K562 (cell line): ENCODE measurements around the gene XPR1. TPM values are rescaled to one million over a fixed set of nuclear protein-coding genes. Genes with fewer than 3 reads are reported as not detected.

Source experiments
- ATAC-seq: fragments of 200-7000 bp; cut with Tn5 transposase; 3 replicates; pipeline ENCODE4 v1.9.1; 2020; ENCODE audit warnings: moderate library complexity
- BruUV-seq: library from RNA; stranded (reverse); fragments of 400-500 nt; replicated peaks from 2 replicates; lab custom pipeline; 2021; lab: Mats Ljungman, UMichigan
- CTCF ChIA-PET: fragments of 300-600 bp; formaldehyde crosslinking; extraction: SDS; loops from one replicate; lab custom pipeline; 2021; ENCODE audit warnings: low intra/inter-chr PET ratio; lab: Yijun Ruan, JAX
- POLR2A ChIA-PET: fragments of 300-600, 350-650 bp; sonication (Branson Sonifier 250); formaldehyde crosslinking; extraction: SDS; loops from one replicate; lab custom pipeline; 2021; ENCODE audit warnings: antibody characterized with exemption, inconsistent platforms; lab: Yijun Ruan, JAX
- DNase-seq, 4 experiments: peaks; one replicate each; pipeline versions ENCODE4 v3.0.0 to v3.0.0-alpha.2; 2011 to 2018; ENCODE audit warnings: low spot score in 3 of 4, mixed read lengths in 3 of 4; ENCODE audit errors: extremely low read depth in 1 of 4
- FAIRE-seq: peaks from 2 replicates; lab custom pipeline; 2011; peaks lifted over from hg19 to GRCh38; lab: Jason Lieb, UNC
- H2AFZ ChIP-seq: 2 replicates; pipeline ENCODE4 v1.6.0; 2011; ENCODE audit warnings: low read depth, low read length, control low read depth, inconsistent platforms
- H3K27ac ChIP-seq: fragments of 200-600 bp; 3 replicates; pipeline ENCODE4 v1.8.0; 2011; ENCODE audit warnings: low read depth, mild to moderate bottlenecking, control low read depth, inconsistent platforms, low read length, moderate library complexity, mixed read lengths; ENCODE audit errors: extremely low read depth
- H3K27me3 ChIP-seq, 2 experiments: fragments of 300-600 bp in 1 of 2; 2 replicates in 1 of 2; 3 replicates in 1 of 2; pipeline versions ENCODE4 v1.6.0 to v1.8.0; 2011; ENCODE audit warnings: inconsistent platforms in 2 of 2, low read length in 2 of 2, mild to moderate bottlenecking in 1 of 2, mixed read lengths in 1 of 2, moderate library complexity in 1 of 2; ENCODE audit not compliant: control insufficient read depth in 2 of 2, insufficient read depth in 2 of 2
- H3K36me3 ChIP-seq: fragments of 300-600 bp; 3 replicates; pipeline ENCODE4 v1.8.0; 2011; ENCODE audit warnings: mild to moderate bottlenecking, low read length, inconsistent platforms; ENCODE audit not compliant: control insufficient read depth, insufficient read depth
- H3K4me1 ChIP-seq, 2 experiments: fragments of 200-600 bp in 1 of 2; replicated peaks in 1 of 2; 2 replicates in 1 of 2; 3 replicates in 1 of 2; pipeline versions ENCODE4 v1.5.1 to v1.8.0; 2011; ENCODE audit warnings: inconsistent platforms in 2 of 2, low read length in 2 of 2, mild to moderate bottlenecking in 1 of 2, mixed read lengths in 1 of 2, moderate library complexity in 1 of 2; ENCODE audit not compliant: control insufficient read depth in 2 of 2, insufficient read depth in 2 of 2
- H3K4me2 ChIP-seq: 2 replicates; pipeline ENCODE4 v1.6.1; 2011; ENCODE audit warnings: low read length, control low read depth, inconsistent platforms, mixed read lengths; ENCODE audit not compliant: insufficient read depth
- H3K4me3 ChIP-seq: fragments of 200-600 bp; sonication (generic), shearing (Covaris generic); 2 replicates; pipeline ENCODE4 v1.5.1; 2016; ENCODE audit warnings: control low read depth, inconsistent platforms
- H3K79me2 ChIP-seq: fragments of 200-600 bp; 3 replicates; pipeline ENCODE4 v1.8.0; 2011; ENCODE audit warnings: low read length, inconsistent platforms; ENCODE audit not compliant: control insufficient read depth, insufficient read depth
- H3K9ac ChIP-seq, 2 experiments: 2 replicates each; pipeline versions ENCODE4 v1.6.0 to v1.6.1; 2011; ENCODE audit warnings: low read depth in 2 of 2, low read length in 2 of 2, control low read depth in 1 of 2, inconsistent platforms in 1 of 2, mild to moderate bottlenecking in 1 of 2, mixed read lengths in 1 of 2; ENCODE audit not compliant: insufficient read depth in 1 of 2
- H3K9me1 ChIP-seq: one replicate; pipeline ENCODE4 v1.6.0; 2011; ENCODE audit warnings: inconsistent platforms, mild to moderate bottlenecking, low read length, moderate library complexity; ENCODE audit not compliant: control insufficient read depth, insufficient read depth
- H3K9me3 ChIP-seq: replicated peaks from 2 replicates; pipeline ENCODE4 v1.5.1; 2011; ENCODE audit warnings: low read depth, low read length, inconsistent platforms; ENCODE audit not compliant: control insufficient read depth, insufficient read depth
- H4K20me1 ChIP-seq: replicated peaks from 2 replicates; pipeline ENCODE4 v1.6.1; 2011; ENCODE audit warnings: low read length, inconsistent platforms, mixed read lengths; ENCODE audit not compliant: control insufficient read depth, insufficient read depth
- ASH1L ChIP-seq: fragments of 450-650 bp; IDR thresholded peaks from 2 replicates; pipeline ENCODE4 v1.6.1; 2018; ENCODE audit warnings: borderline replicate concordance, mild to moderate bottlenecking, low read depth; ENCODE audit not compliant: partially characterized antibody
- CEBPZ ChIP-seq: fragments of 150-350 bp; IDR thresholded peaks from 2 replicates; pipeline ENCODE4 v1.6.1; 2014; ENCODE audit warnings: low read depth, mild to moderate bottlenecking, low read length, borderline replicate concordance
- HES1 ChIP-seq: fragments of 450-650 bp; IDR thresholded peaks from 2 replicates; pipeline ENCODE4 v1.6.1; 2016; ENCODE audit warnings: low read depth, mild to moderate bottlenecking, moderate library complexity
- MLX ChIP-seq, 2 experiments: fragments of 450-650 bp in 1 of 2; sonication (generic) in 1 of 2; formaldehyde crosslinking; conservative IDR thresholded peaks; 2 replicates each; pipeline versions ENCODE4 v1.4.0 to v1.8.1; 2020 to 2022; ENCODE audit warnings: mild to moderate bottlenecking in 1 of 2, missing genetic modification reagents in 1 of 2
- XRCC4 ChIP-seq: IDR thresholded peaks from one replicate; pipeline ENCODE4 v1.6.1; 2011; ENCODE audit not compliant: insufficient read depth, insufficient read length; ENCODE audit errors: extremely low read depth
- ZNF407 ChIP-seq: fragments of 450-650 bp; IDR thresholded peaks from 2 replicates; pipeline ENCODE4 v1.6.1; 2016; ENCODE audit warnings: low read depth
- WGBS: fragments of 100-300 bp; shearing (Covaris generic); methylation state at CpG from one replicate; pipeline ENCODE4 v1.1.6; 2016; ENCODE audit warnings: low coverage, mixed read lengths; ENCODE audit not compliant: insufficient coverage; ENCODE audit errors: missing lambda C conversion rate; 5-methylcytosine and 5-hydroxymethylcytosine counted together
- in situ Hi-C: fragments of 300-500 bp; cut with MboI; formaldehyde crosslinking; loops from 4 replicates; pipeline ENCODE4 v1.15.0; 2018; ENCODE audit warnings: inconsistent platforms, mixed read lengths
- intact Hi-C: fragments of 100-400 bp; cut with micrococcal nuclease; formaldehyde crosslinking; loops from 2 replicates; pipeline ENCODE4 v1.14.2; 2022
- polyA plus RNA-seq, 8 experiments: library from polyadenylated mRNA; depleted of rRNA in 4 of 8; stranded (reverse) in 5 of 8; unstranded in 3 of 8; fragments of >200 nt; fragmentation: Nextera tagmentation in 2 of 8; fragmentation: Illumina TruSeq in 1 of 8; extraction: Ambion mirVana in 2 of 8; extraction: Trizol in 1 of 8; gene quantifications; 2 replicates each; pipeline versions ENCODE4 v1.2.1 to v1.2.3, GENCODE V29; 2011 to 2014; ENCODE audit warnings: inconsistent platforms in 1 of 8, missing spikeins in 1 of 8
- total RNA-seq, 7 experiments: library from RNA; depleted of rRNA in 6 of 7; stranded (reverse); fragments of >200 nt in 6 of 7; fragmentation: Illumina TruSeq in 2 of 7; extraction: Trizol in 2 of 7; gene quantifications; 2 replicates each; pipeline versions ENCODE4 v1.2.1 to v1.2.3, GENCODE V29; 2011 to 2021; ENCODE audit warnings: low replicate concordance in 1 of 7

XPR1 gene
- total and polyA plus RNA-seq, 9 of the 15 experiments (the other 6 are each of a cell fraction or from before 2014, with no cell fraction given), result 3.0 to 66.2 (median 38.6) TPM

GRCh38 chr1:180757657-180758056 is 125.8 kb downstream of the XPR1 start (continued):
- no peak for TF ChIP-seq ZNF407

GRCh38 chr1:180762796-180763195 is 131.0 kb downstream of the XPR1 start:
- Histone ChIP-seq H3K4me3 (no peak overlapping the region), H3K9me3 (0 out of 2 replicates have a peak, but pooled peaks cover 2% of the 10 kb centered on the region), H3K9me1 (no peaks in the 10 kb centered on the region), H3K27me3 (no peaks in the 10 kb centered on the region), H3K27ac (no peak overlapping the region), H3K9ac (no peak overlapping the region), H3K4me1 (no peaks in the 10 kb centered on the region), H3K4me2 (no peak overlapping the region), H3K79me2 (peaks cover 7% of the 10 kb centered on the region; the same call in 2 of the 3 replicates), H3K36me3 (no peaks in the 10 kb centered on the region), H2AFZ (no peak overlapping the region), H4K20me1 (no peaks in the 10 kb centered on the region)
- FAIRE-seq, result no peak
- ChIA-PET POLR2A (interaction anchor here (0.6 kb wide), 1 partner anchor 73 kb away, joined by 3 read pairs; no protein-coding TSS in a partner anchor), CTCF (no interaction called here)
- BruUV-seq, result no TSS peak
- no peak for DNase-seq
- in situ Hi-C loops, result no loop called here
- no peak for TF ChIP-seq ASH1L
- TF ChIP-seq CEBPZ, result no peak
- TF ChIP-seq XRCC4, result no peak
- TF ChIP-seq MLX (CRISPR knock-in tag; conservative IDR thresholded peaks at IDR 0.05), result no peak
- no peak for TF ChIP-seq HES1
- ATAC-seq, result no peak
- intact Hi-C loops, result no loop called here
- WGBS, result 77% methylated on average over 5 of the region's 5 CpGs
